AG10803 (cell line): ENCODE measurements around the gene TSPAN2.

Experiments
- DNase-seq: peaks from one replicate; pipeline ENCODE4 v3.0.0; 2010; ENCODE audit warnings: low read depth
- H3K4me3 ChIP-seq: 2 replicates; pipeline ENCODE4 v1.5.1; 2011; ENCODE audit warnings: mild to moderate bottlenecking, low read length, control low read depth
- TF ChIP-seq, protein P1 (sequence below): conservative IDR thresholded peaks from 2 replicates; pipeline ENCODE4 v1.5.1; 2011; ENCODE audit warnings: mild to moderate bottlenecking, low read length, control low read depth, inconsistent platforms

TSPAN2 gene

DNA sequence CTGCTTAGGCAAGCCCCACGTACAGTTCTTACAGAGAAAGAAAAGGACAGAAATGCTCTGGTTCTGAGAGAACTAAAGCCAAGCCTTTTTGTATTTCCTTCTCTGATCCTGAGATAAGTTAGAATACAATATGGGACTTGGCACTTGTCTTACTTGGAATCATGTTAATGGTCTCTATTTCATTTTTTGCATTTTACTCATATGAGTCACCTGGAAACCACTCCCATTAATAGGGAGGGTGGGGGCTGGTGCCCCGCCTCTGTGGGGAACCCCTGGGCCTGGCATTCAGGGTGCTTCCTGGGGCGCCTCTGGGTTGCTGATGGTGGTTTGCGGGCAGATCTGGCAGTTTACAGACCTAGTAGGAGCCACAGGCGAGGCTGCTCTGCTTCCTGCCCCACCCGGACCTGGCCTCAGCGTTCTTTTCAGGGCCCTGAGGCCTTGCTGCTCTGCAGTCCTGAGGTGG, 26.7 kb downstream of the TSPAN2 start:
- H3K4me3 ChIP-seq = no peak overlapping the region
- TF ChIP-seq, protein P1, sequence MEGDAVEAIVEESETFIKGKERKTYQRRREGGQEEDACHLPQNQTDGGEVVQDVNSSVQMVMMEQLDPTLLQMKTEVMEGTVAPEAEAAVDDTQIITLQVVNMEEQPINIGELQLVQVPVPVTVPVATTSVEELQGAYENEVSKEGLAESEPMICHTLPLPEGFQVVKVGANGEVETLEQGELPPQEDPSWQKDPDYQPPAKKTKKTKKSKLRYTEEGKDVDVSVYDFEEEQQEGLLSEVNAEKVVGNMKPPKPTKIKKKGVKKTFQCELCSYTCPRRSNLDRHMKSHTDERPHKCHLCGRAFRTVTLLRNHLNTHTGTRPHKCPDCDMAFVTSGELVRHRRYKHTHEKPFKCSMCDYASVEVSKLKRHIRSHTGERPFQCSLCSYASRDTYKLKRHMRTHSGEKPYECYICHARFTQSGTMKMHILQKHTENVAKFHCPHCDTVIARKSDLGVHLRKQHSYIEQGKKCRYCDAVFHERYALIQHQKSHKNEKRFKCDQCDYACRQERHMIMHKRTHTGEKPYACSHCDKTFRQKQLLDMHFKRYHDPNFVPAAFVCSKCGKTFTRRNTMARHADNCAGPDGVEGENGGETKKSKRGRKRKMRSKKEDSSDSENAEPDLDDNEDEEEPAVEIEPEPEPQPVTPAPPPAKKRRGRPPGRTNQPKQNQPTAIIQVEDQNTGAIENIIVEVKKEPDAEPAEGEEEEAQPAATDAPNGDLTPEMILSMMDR = no peak
- DNase-seq = peak; percentile 25

DNA sequence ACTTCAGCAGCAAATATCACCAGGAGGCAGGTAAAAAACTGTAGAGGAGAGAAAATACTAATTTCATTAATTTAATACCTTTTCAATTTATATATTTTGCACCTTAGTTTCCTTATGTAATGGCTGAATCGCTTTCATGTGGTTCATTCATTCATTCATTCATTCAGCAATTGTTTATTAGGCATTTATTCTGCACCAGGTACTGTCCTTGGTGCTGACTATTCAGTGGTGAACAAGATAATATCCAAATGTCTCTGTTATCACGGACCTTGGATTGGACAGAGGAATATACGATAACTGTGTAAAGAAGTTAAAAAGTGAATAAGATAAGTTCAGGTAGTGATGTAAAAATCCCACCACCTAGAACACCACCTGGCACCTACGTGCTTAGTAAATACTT, 28.8 kb downstream of the TSPAN2 start:
- no peak overlapping the region for H3K4me3 ChIP-seq
- TF ChIP-seq, protein P1 = no peak
- DNase-seq = no peak

DNA sequence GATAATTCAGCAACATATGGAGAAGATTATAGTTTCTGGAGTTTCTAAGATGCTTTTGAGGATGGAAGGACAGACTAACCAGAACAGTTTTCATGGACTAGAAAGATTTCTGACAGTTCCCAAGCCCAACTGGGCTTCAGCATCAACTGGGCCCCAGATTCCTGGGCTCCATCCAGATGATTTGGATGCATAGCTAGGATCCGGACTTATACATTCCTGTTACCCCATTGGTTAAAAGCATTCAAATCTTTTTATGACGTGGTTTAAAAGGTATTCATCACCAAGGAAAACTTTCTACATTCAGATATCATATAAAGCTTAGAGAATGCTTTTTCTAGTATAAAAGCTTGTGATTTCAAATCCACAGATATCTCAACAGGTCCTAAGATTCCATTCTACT, 30.0 kb downstream of the TSPAN2 start:
- DNase-seq = peak; percentile 21
- no peak overlapping the region for H3K4me3 ChIP-seq
- TF ChIP-seq, protein P1 = no peak

DNA sequence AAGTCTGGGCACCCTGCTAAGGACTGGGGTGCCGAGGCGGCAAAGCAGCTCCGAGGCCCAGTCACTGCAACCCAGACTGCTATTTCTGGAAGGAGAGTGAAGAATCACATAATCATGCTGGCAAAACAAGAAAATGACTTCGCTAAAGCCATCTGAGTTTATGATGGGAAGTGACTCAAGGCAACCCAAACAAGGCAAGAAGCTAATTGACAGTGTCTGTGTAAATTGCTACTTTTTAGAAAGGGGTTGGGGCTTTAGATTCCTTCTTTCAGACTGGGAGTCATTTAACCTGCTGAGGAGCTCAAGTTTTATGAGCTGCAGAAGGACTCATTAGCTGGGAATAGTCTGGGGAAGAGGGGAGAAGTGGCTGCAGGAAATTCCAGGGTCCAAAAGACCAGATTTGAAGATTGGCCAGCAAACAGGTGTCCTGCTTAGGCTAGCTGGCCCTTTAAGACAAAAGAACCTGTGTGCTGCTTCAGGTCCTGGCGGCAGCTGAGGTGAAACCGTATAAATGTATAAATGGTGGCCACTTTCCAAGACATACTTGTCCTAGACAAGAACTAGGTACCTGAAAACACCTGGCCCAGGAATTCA, 31.5 kb downstream of the TSPAN2 start:
- no peak for DNase-seq
- no peak overlapping the region for H3K4me3 ChIP-seq
- TF ChIP-seq, protein P1 = no peak

DNA sequence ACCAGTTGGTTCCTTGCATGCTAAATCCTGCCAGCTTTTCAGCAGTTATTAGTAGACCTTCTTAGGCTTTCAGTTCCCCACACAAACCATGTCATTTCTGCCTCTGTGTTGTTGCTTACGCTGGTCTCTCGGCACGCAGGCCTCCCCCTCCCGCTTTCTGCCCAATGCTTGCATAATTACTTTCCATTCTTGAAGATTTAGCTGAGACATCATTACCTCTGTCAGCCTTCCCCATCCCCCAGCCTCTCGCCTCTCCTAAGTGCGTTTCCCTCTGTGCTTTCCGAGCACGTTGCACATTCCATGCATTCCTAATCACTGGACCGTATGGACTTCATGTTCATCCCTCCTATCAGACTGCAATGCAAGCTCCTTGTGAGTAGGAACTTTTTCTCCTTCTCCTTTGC, 32.9 kb downstream of the TSPAN2 start:
- TF ChIP-seq, protein P1 = no peak
- peak; percentile 86 for DNase-seq
- no peak overlapping the region for H3K4me3 ChIP-seq

- DNase-seq = peak; percentile 35
- TF ChIP-seq, protein P1 = peak; percentile 90
These were observed 36.7 kb downstream of the TSPAN2 start for GRCh38 chr1:115052454-115053083.

DNA sequence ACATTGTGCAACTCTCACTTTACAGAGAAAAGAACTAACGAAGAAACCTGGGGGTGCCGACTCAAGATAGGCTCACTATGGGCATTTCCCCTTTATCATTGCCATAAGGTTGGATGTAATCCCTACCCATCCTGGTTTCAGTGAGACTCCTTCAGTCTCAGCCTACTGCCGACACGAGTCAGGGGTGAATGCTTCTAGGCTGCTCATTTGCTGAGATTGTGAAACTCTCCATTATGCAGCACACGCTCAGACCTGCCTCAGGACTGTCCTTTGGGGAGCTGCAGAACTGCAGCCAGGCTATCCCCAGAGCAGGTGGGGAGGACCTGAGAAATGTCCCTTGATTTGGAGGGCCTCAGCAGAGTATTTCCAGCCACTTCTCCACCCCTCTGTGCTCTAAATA, 37.5 kb downstream of the TSPAN2 start:
- TF ChIP-seq, protein P1 = no peak
- DNase-seq = no peak
- H3K4me3 ChIP-seq = no peak overlapping the region

More at GRCh38 chr1:115052454-115053083, 36.7 kb downstream of the TSPAN2 start:
- H3K4me3 ChIP-seq = no peak overlapping the region
